Measurements from ENCODE around the gene UFSP1. TPM values are rescaled to one million over a fixed set of nuclear protein-coding genes. Genes with fewer than 3 reads are reported as not detected.

The UFSP1 gene
- total RNA-seq, 1 donor from 2014 or later, result 2.9 TPM

DNA sequence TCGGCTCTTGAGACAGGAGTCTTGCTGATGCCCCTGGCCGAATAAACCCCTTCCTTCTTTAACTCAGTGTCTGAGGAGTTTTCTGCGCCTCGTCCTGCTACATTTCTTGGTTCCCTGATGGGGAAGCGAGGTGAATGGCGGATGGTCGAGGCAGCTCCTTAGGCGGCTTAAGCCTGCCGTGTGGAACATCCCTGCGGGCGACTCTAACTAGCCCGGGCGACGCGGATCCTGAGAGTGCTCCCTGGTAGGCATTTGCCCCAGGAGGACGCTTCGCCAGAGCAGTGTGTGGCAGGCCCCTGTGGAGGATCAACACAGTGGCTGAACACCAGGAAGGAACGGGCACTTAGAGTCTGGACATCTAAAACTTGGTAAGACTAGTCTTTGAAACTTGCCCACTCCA is 50.2 kb downstream of the UFSP1 start:
- no peak overlapping the region for H3K4me3 Mint-ChIP-seq (ENCODE audit: unreplicated experiment)
- TF ChIP-seq CTCF (IDR thresholded peaks at IDR 0.05), result no peak
- H3K9me3 Mint-ChIP-seq (ENCODE audit: unreplicated experiment), result no peaks in the 10 kb centered on the region
- peaks cover 16% of the 10 kb centered on the region for H3K4me1 Mint-ChIP-seq (ENCODE audit: unreplicated experiment)
- H3K36me3 Mint-ChIP-seq (ENCODE audit: unreplicated experiment), result no peaks in the 10 kb centered on the region
- DNase-seq (ENCODE audit: extremely low spot score, unreplicated experiment), result no peak
- H3K27me3 Mint-ChIP-seq (ENCODE audit: unreplicated experiment), result no peaks in the 10 kb centered on the region
- H3K27ac Mint-ChIP-seq (ENCODE audit: unreplicated experiment), result no peak overlapping the region

Small RNA genes lying within 50 kb of the gene (microRNA-seq; reads per million reads assigned to microRNA genes)
- 1.6 reads per million for gene MIR6875 (ENCODE audit: unreplicated experiment)

Other genes with a start within 250 kb of the UFSP1 start
- gene TFR2, start 248.2 kb downstream of the UFSP1 start, total RNA-seq, result 0.19 and 0.31 TPM in 2 replicates
- not detected in 2 replicates for gene ACTL6B, start 233.3 kb downstream of the UFSP1 start, total RNA-seq
- 229 and 251 TPM in 2 replicates for gene GNB2, start 216.0 kb downstream of the UFSP1 start, total RNA-seq
- 56.3 and 64.6 TPM in 2 replicates for gene GIGYF1, start 195.5 kb downstream of the UFSP1 start, total RNA-seq
- gene POP7, start 183.6 kb downstream of the UFSP1 start, total RNA-seq, result 19.3 and 26.3 TPM in 2 replicates
- gene EPO, start 169.2 kb downstream of the UFSP1 start, total RNA-seq, result not detected in 2 replicates
- not detected in 2 replicates for gene ZAN, start 156.1 kb downstream of the UFSP1 start, total RNA-seq
- gene EPHB4, start 62.2 kb downstream of the UFSP1 start, total RNA-seq, result 88.9 and 91.9 TPM in 2 replicates
- 32.1 and 32.4 TPM in 2 replicates for gene SLC12A9, start 37.0 kb downstream of the UFSP1 start, total RNA-seq
- 123 and 126 TPM in 2 replicates for gene TRIP6, start 22.3 kb downstream of the UFSP1 start, total RNA-seq
- 159 and 162 TPM in 2 replicates for gene SRRT, start 14.6 kb downstream of the UFSP1 start, total RNA-seq
- gene ACHE, start 6.2 kb upstream of the UFSP1 start, total RNA-seq, result 1.5 and 2.2 TPM in 2 replicates
- gene MUC3A, start 59.8 kb upstream of the UFSP1 start, total RNA-seq, result not detected in 2 replicates
- not detected in 2 replicates for gene MUC12, start 79.8 kb upstream of the UFSP1 start, total RNA-seq
- gene MUC17, start 130.4 kb upstream of the UFSP1 start, total RNA-seq, result not detected in 2 replicates
- gene TRIM56, start 195.8 kb upstream of the UFSP1 start, total RNA-seq, result 36.5 and 42.2 TPM in 2 replicates
- gene SERPINE1, start 237.4 kb upstream of the UFSP1 start, total RNA-seq, result 266 and 328 TPM in 2 replicates

Data from osteocyte (in vitro differentiated cells).